K562 (cell line): ENCODE measurements around the gene IQCK. TPM values are rescaled to one million over a fixed set of nuclear protein-coding genes. Genes with fewer than 3 reads are reported as not detected.
A peak's percentile ranks its signal among the peaks of the same experiment; 100 is the strongest.

ENCODE experiments used
- BMI1 ChIP-seq: fragments of 150-350 bp; IDR thresholded peaks from 2 replicates; pipeline ENCODE4 v1.6.1; 2014; ENCODE audit warnings: low read length
- CREBBP ChIP-seq: IDR thresholded peaks from one replicate; pipeline ENCODE4 v1.6.1; 2012; ENCODE audit warnings: low read depth, mild to moderate bottlenecking, control low read depth, inconsistent platforms, low read length
- MBD1 ChIP-seq: fragments of 250-450 bp; sonication (Bioruptor Pico); IDR thresholded peaks from 2 replicates; pipeline ENCODE4 v1.8.0; 2022; ENCODE audit warnings: inconsistent platforms
- MXI1 ChIP-seq: IDR thresholded peaks from 2 replicates; pipeline ENCODE4 v1.6.1; 2011; ENCODE audit warnings: low read depth, mild to moderate bottlenecking, improper control_type of control experiment, low read length
- PCBP1 ChIP-seq: fragments of 200-400 bp; formaldehyde crosslinking; IDR thresholded peaks from 2 replicates; pipeline ENCODE4 v1.6.1; 2018; ENCODE audit warnings: mild to moderate bottlenecking, low read depth, low read length; ENCODE audit not compliant: poor library complexity, severe bottlenecking
- PRMT5 ChIP-seq: sonication (generic); formaldehyde crosslinking; IDR thresholded peaks from 2 replicates; pipeline ENCODE4 v1.5.0; 2020; ENCODE audit warnings: missing genetic modification reagents
- SUPT5H ChIP-seq: fragments of 450-650 bp; IDR thresholded peaks from 2 replicates; pipeline ENCODE4 v1.6.1; 2016
- ZBTB11 ChIP-seq, 3 experiments: fragments of 200-800 bp in 1 of 3; fragments of 250-450 bp in 1 of 3; fragments of 450-650 bp in 1 of 3; sonication (Bioruptor Pico) in 1 of 3; sonication (Bioruptor generic) in 1 of 3; formaldehyde crosslinking in 1 of 3; IDR thresholded peaks; 2 replicates each; pipeline versions ENCODE4 v1.6.1 to v1.8.0; 2016 to 2022; ENCODE audit warnings: mild to moderate bottlenecking in 2 of 3, missing genetic modification characterization in 2 of 3, missing compliant biosample characterization in 1 of 3, moderate library complexity in 1 of 3
- ZNF324 ChIP-seq: fragments of 250-450 bp; sonication (Bioruptor Pico); IDR thresholded peaks from 2 replicates; pipeline ENCODE4 v1.4.0; 2020; ENCODE audit warnings: mild to moderate bottlenecking
- ZNF395 ChIP-seq: fragments of 200-800 bp; sonication (Bioruptor generic); IDR thresholded peaks from 2 replicates; pipeline ENCODE4 v1.6.1; 2017; ENCODE audit warnings: missing genetic modification characterization, missing compliant biosample characterization
- ZNF512 ChIP-seq: IDR thresholded peaks from 2 replicates; pipeline ENCODE4 v1.6.1; 2016; ENCODE audit warnings: missing genetic modification characterization, missing compliant biosample characterization
- ZNF75A ChIP-seq: fragments of 450-650 bp; formaldehyde crosslinking; IDR thresholded peaks from 2 replicates; pipeline ENCODE4 v1.4.0; 2020; ENCODE audit warnings: mild to moderate bottlenecking
- ZZZ3 ChIP-seq: fragments of 450-650 bp; IDR thresholded peaks from 2 replicates; pipeline ENCODE4 v1.6.1; 2016; ENCODE audit warnings: antibody characterized with exemption, mild to moderate bottlenecking, moderate library complexity
- polyA plus RNA-seq, 8 experiments: library from polyadenylated mRNA; depleted of rRNA in 4 of 8; stranded (reverse) in 5 of 8; unstranded in 3 of 8; fragments of >200 nt; fragmentation: Nextera tagmentation in 2 of 8; fragmentation: Illumina TruSeq in 1 of 8; extraction: Ambion mirVana in 2 of 8; extraction: Trizol in 1 of 8; gene quantifications; 2 replicates each; pipeline versions ENCODE4 v1.2.1 to v1.2.3, GENCODE V29; 2011 to 2014; ENCODE audit warnings: inconsistent platforms in 1 of 8, missing spikeins in 1 of 8
- total RNA-seq, 7 experiments: library from RNA; depleted of rRNA in 6 of 7; stranded (reverse); fragments of >200 nt in 6 of 7; fragmentation: Illumina TruSeq in 2 of 7; extraction: Trizol in 2 of 7; gene quantifications; 2 replicates each; pipeline versions ENCODE4 v1.2.1 to v1.2.3, GENCODE V29; 2011 to 2021; ENCODE audit warnings: low replicate concordance in 1 of 7

Gene IQCK
- total and polyA plus RNA-seq, 9 of the 15 experiments (the other 6 are each of a cell fraction or from before 2014, with no cell fraction given), result 5.2 to 12.2 (median 7.3) TPM

- TF ChIP-seq MBD1 (CRISPR knock-in tag) (no peak), SUPT5H (peak; percentile 77), PCBP1 (peak; percentile 74), ZNF395 (CRISPR knock-in tag) (peak; percentile 54; the same call in 1 of the 2 replicates), PRMT5 (no peak), ZBTB11 (CRISPR knock-in tag; IDR thresholded peaks at IDR 0.05) (peak; percentile 4 to 93 (median 63); a peak in 5 of 6 replicates), ZNF512 (tag) (no peak), ZNF324 (CRISPR knock-in tag) (no peak), ZNF75A (CRISPR knock-in tag) (no peak), ZZZ3 (0 out of 2 replicates have a peak, but pooled peaks have one; percentile 59), CREBBP (no peak), BMI1 (peak; percentile 17; the same call in 1 of the 2 replicates), MXI1 (peak; percentile 94)
Measured at GRCh38 chr16:19717741-19718623, at the start of gene IQCK, which contains the start of gene KNOP1 (continued).
